HG03442 (cell line): ENCODE results near the gene WHRN.

ENCODE experiments used
- ATAC-seq: cut with Tn5 transposase; IDR thresholded peaks from one replicate; pipeline ENCODE4 v1.9.1; 2021; ENCODE audit warnings: mild to moderate bottlenecking, moderate library complexity; ENCODE audit not compliant: unreplicated experiment

The WHRN gene

GRCh38 chr9:114505187-114506081, at the start of gene WHRN:
WHRN (minus strand) TSS chr9:114505473; CDS start chr9:114504801, 672 bp downstream.
- peak; percentile 77 for ATAC-seq

GRCh38 chr9:114553202-114553601, 47.9 kb upstream of the WHRN start:
- no peak for ATAC-seq

DNA sequence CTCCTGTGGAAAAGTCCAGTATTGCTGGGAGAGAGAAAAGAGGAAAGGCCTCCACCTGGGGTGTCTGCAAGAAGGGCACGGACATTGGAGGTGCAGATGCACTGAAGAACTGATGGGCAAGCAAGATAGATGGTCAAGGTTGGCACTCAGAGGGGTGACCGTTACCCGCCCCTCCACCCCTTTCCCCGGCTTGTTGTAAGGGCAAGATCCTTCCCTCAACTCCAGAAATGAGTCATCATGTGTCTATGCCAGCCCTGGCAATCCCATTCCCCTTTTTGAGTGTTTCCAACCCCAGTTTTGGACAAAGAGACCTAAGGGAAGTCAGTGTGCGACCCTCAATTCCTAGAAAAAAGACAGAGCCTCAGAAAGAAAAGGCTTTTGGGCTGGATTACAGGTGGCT, 47.4 kb upstream of the WHRN start:
- no peak for ATAC-seq

DNA sequence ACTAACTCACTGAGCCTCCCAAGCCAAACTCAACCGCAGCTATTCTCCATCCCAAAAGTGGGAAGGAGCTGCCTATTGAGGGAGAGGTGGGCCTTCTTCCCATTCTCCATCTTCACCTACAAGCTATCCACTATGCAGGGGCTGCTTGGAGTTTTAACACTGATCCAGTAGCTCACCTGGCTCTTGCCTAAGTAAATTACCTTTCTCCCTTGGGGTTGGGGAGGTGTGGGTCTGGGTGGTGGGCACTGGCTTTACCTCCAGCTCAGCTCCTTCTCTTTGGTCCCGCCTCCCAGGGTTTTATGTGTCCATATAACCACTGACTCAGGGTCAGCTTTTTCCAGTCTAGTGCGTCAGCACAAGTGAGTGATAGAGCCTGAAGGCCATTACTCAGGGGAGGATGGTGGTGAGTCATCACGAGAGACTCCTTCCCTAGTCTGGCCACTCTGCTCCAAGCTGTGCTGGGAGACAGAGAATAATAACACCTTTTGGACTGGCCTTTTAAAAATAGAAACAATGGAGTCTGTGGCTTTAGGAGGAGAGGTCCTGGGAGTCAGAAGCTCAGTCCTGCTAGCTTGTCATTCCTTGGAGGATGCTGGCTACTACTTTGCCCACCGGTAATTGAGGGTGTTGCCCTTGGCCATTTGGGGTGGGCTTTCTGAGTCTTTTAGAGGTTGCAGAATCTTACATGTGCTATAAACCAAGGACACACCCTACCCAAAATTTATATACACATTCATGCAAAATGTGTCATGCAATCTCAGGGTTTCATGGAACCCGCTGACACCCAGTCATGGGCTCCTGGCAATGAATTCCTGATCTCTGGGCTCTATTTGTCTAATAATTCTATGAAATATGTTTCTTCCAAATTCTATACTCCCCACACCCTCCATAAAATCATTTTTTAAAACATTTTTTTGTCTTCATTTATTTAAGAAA, 46.7 kb upstream of the WHRN start:
- no peak for ATAC-seq

DNA sequence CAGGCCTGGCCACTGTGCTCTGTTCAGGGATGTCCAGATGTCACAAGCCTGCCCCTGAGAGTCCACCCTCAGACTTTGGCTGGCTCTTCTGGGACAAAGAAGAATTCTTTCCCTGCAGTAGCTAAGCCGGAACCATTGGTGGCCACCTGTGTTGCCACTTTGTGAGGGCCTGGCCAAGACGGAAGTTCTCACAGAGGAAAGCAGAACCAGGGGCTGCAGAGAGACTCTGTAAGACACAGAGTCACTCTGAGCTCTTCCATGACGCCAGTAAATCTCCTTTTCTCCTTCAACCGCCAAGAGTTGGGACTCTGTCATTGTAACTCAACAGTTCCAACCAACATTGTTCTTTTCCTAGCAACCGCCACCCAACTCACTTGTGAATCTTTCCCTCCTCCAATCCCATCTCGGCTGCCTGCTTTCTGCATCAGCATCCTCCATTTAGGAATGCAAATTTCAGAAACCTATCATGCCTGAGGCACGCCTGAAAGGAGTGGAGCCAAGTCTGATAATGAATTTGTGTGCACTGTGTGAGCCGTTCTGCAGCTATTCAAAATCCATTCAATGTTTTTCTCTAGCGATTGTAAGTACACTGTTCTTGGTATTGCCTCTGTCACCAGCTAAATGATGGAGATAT, 44.5 kb upstream of the WHRN start:
- ATAC-seq, result no peak

DNA sequence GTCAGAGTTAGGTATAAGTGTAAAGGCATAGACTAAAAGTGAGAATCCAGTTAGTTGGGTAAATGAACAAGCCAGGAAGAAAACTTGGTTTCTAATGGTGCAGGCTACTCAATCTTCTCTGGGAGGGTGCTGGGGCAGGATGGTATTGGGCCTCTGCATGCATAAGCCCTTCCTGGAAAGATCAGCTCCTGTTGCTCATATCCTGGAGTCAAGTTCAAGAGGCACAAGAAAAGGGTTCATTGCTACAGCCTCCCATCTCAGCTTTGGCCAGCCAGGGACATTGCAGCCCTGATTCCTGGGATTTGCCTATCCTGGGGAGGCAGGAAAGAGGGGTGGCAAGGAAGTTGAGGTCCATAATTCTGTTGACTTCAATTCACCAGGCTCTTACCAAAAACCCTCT, 41.6 kb upstream of the WHRN start:
- ATAC-seq, result no peak

- no peak for ATAC-seq
Observed at GRCh38 chr9:114545055-114545454, 39.8 kb upstream of the WHRN start.

- ATAC-seq, result no peak
Observed at GRCh38 chr9:114539701-114540380, 34.6 kb upstream of the WHRN start.

DNA sequence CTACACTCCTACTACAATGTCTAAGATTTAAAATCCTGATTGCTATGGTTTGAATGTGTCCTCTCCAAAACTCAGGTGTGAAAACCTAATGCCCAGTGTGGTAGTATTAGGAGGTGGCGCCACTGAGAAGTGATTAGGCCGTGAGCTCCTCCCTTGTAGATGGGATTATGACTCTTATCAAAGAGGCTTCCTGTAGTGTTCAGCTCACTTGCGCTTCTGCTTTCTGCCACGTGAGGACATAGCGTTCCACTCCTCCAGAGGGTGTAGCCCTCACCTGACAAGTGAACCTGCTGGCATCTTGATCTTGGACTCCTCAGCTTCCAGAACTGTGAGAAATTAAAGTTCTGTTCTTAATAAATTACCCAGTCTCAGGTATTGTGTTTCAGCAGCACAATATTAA, 33.0 kb upstream of the WHRN start:
- no peak for ATAC-seq

DNA sequence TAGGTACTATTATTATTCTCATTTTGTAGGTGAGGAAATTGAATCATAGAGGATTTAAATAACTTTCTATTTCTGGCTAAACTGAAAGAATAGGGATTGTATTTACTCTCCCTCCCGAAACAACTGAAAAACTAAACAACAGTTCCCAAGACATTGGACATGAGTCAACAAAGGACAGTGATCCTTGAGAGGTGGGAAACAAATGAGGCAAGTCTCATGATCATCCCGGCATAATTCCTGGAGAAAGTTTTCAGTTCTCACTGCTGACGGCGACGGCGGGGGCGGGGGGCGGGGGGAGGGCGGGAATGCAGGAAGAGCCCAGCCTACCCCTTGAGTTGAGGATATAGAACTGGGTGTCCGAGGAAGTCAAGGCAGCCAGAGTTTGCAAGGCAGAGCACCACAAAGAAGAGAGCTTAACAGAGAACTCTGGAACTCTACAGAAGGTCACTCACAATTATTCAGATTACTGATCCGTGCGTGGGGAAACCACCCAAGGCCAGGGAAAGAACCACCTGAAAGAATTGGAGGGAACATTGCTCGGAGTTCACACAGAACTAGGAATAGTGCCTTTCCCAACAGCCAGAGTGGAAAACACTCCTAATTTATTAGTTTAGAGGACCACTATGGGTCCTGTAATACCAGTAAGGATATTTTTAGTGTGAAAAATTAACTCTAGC, 27.4 kb upstream of the WHRN start:
- ATAC-seq, result no peak

- ATAC-seq, result no peak
Observed at GRCh38 chr9:114529285-114529684, 24.0 kb upstream of the WHRN start.

- no peak for ATAC-seq
Observed at GRCh38 chr9:114526807-114527206, 21.5 kb upstream of the WHRN start.

DNA sequence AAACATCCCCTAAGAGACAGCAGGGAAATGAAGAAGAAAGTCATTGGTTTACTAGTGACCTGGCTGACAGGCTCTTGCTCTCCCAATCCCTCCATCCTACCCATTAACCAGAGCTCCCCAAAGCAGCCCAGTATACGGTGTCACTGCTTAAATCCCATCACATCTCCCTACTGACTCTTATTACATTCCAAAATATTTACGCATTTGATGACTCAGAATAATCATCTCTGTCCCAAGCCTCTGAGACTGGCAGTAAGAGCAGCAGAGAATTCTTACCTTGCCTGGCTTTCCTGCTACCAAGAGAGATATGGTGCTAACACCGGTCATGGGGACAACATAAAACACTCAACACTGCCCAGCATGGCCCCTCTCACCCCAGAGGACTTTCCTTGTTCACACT, 20.2 kb upstream of the WHRN start:
- no peak for ATAC-seq

DNA sequence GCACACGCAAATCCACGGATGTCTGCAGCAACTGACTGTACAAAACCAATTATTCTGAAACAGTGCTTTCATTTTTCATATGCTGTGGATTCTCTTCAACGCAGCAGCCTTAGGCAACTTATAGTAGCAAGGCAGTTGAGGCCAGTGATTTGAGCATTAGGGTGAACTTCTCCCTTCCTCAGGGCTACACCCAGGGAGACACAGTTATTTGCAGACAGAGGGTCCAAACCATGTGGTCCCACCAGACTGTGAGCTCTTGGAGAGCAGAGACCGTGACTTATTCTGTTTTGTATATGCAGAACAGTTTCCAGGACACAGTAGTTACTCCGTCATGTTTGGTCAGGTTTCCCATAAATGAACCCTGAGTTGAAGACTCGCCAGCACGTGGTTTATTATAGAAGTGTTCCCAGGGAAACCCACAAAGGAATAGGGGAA, 19.0 kb upstream of the WHRN start:
- no peak for ATAC-seq

DNA sequence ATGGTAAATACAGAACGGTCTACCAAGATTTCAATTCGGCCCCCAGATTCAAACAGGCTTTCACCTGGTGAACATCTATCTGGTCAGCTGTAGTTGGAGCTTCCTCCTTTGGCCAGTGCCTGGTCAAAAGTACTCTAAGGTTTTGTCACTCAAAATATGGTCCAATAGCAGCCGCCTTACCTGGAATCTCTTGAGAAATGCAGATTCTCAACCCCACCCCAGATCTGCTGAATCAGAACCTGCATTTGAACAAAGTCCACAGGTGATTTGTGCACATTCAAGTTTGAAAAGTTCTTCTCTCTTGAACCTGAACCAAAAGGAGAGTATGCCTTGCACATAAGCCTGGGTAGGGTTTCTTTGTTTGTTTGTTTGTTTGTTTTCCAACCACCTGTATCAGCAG, 17.6 kb upstream of the WHRN start:
- ATAC-seq, result no peak

- no peak for ATAC-seq
Observed at GRCh38 chr9:114522286-114522685, 17.0 kb upstream of the WHRN start.

GRCh38 chr9:114521846-114522245, 16.6 kb upstream of the WHRN start:
- no peak for ATAC-seq

DNA sequence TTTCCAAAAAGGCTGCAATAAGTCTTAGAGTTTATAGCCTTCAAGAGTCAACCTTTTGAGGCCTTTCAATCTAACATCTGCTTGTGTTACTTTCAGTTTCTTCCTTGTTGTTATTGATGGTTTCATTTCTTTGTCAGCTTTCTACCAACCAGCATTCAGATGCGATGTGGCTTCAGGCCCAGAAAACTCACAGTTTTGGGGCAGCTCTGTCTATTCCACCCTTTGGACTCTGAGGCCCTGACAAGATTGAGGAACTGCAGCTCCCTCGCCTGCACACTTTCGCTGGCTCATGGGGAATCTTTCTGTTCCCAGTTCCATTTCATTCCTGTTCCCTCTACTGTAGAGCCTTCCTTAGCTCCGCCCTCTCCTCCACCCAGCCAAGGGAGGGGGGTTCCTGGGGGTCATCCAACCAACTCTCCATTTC, 13.3 kb upstream of the WHRN start:
- no peak for ATAC-seq

GRCh38 chr9:114518120-114518519, 12.8 kb upstream of the WHRN start:
- no peak for ATAC-seq

- ATAC-seq, result no peak
Observed at GRCh38 chr9:114516913-114517312, 11.6 kb upstream of the WHRN start.
